ENCODE data around the gene RYR2.
"Not testable (repeated sequence)": the region's sequence is repeated elsewhere in the genome, so short reads cannot be mapped to it uniquely, and the experiment has no call there.

RYR2 gene

GRCh38 chr1:237568955-237569354 lies 527.0 kb downstream of the RYR2 start:
- DNase-seq (ENCODE audit: low read depth), result no peak

- DNase-seq (ENCODE audit: low read depth), result no peak
Measured at GRCh38 chr1:237570530-237570929, 528.5 kb downstream of the RYR2 start.

GRCh38 chr1:237574536-237574935 lies 532.6 kb downstream of the RYR2 start:
- DNase-seq (ENCODE audit: low read depth), result no peak

- DNase-seq (ENCODE audit: low read depth), result no peak
Measured at GRCh38 chr1:237578540-237578939, 536.6 kb downstream of the RYR2 start.

GRCh38 chr1:237580726-237581125 lies 538.7 kb downstream of the RYR2 start:
- no peak for DNase-seq (ENCODE audit: low read depth)

GRCh38 chr1:237583270-237583669 lies 541.3 kb downstream of the RYR2 start:
- DNase-seq (ENCODE audit: low read depth), result no peak

- no peak for DNase-seq (ENCODE audit: low read depth)
Measured at GRCh38 chr1:237583756-237584155, 541.8 kb downstream of the RYR2 start.

GRCh38 chr1:237590386-237590785 lies 548.4 kb downstream of the RYR2 start:
- DNase-seq (ENCODE audit: low read depth), result no peak

GRCh38 chr1:237591353-237591752 lies 549.4 kb downstream of the RYR2 start:
- DNase-seq (ENCODE audit: low read depth), result no peak

- DNase-seq (ENCODE audit: low read depth), result not testable (repeated sequence)
Measured at GRCh38 chr1:237603036-237603568, 561.1 kb downstream of the RYR2 start.

GRCh38 chr1:237608433-237608832 lies 566.4 kb downstream of the RYR2 start:
- DNase-seq (ENCODE audit: low read depth), result no peak

- no peak for DNase-seq (ENCODE audit: low read depth)
Measured at GRCh38 chr1:237610157-237610556, 568.2 kb downstream of the RYR2 start.

- no peak for DNase-seq (ENCODE audit: low read depth)
Measured at GRCh38 chr1:237613984-237614383, 572.0 kb downstream of the RYR2 start.

GRCh38 chr1:237619553-237619952 lies 577.6 kb downstream of the RYR2 start:
- no peak for DNase-seq (ENCODE audit: low read depth)

- DNase-seq (ENCODE audit: low read depth), result no peak
Measured at GRCh38 chr1:237634922-237635321, 592.9 kb downstream of the RYR2 start.

- no peak for DNase-seq (ENCODE audit: low read depth)
Measured at GRCh38 chr1:237638555-237638954, 596.6 kb downstream of the RYR2 start.

- DNase-seq (ENCODE audit: low read depth), result no peak
Measured at GRCh38 chr1:237640011-237640671, 598.2 kb downstream of the RYR2 start.

- DNase-seq (ENCODE audit: low read depth), result no peak
Measured at GRCh38 chr1:237640966-237641365, 599.0 kb downstream of the RYR2 start.

- no peak for DNase-seq (ENCODE audit: low read depth)
Measured at GRCh38 chr1:237650809-237651208, 608.8 kb downstream of the RYR2 start.

- no peak for DNase-seq (ENCODE audit: low read depth)
Measured at GRCh38 chr1:237655778-237656177, 613.8 kb downstream of the RYR2 start.

- DNase-seq (ENCODE audit: low read depth), result no peak
Measured at GRCh38 chr1:237664348-237664747, 622.4 kb downstream of the RYR2 start.

- DNase-seq (ENCODE audit: low read depth), result no peak
Measured at GRCh38 chr1:237670302-237670701, 628.3 kb downstream of the RYR2 start.

GRCh38 chr1:237671262-237671661 lies 629.3 kb downstream of the RYR2 start:
- no peak for DNase-seq (ENCODE audit: low read depth)

GRCh38 chr1:237671935-237672334 lies 630.0 kb downstream of the RYR2 start:
- DNase-seq (ENCODE audit: low read depth), result no peak

Data from stimulated activated CD8-positive, alpha-beta memory T cell treated with anti-CD3 and anti-CD28 coated beads, Interleukin-15, amount 100 ng/mL, for 1 hour (primary cell).